ENCODE measurements around the gene SPDYE6. TPM values are rescaled to one million over a fixed set of nuclear protein-coding genes. Genes with fewer than 3 reads are reported as not detected.
A peak's percentile ranks its signal among the peaks of the same experiment; 100 is the strongest.
"Not testable (repeated sequence)": the region's sequence is repeated elsewhere in the genome, so short reads cannot be mapped to it uniquely, and the experiment has no call there.

Gene SPDYE6
- not detected in 2 replicates for total RNA-seq (2014; rRNA removed; shearing (Covaris generic))
- polyA plus RNA-seq (2014; cell fraction: nucleus; rRNA removed): not detected in 2 replicates

DNA sequence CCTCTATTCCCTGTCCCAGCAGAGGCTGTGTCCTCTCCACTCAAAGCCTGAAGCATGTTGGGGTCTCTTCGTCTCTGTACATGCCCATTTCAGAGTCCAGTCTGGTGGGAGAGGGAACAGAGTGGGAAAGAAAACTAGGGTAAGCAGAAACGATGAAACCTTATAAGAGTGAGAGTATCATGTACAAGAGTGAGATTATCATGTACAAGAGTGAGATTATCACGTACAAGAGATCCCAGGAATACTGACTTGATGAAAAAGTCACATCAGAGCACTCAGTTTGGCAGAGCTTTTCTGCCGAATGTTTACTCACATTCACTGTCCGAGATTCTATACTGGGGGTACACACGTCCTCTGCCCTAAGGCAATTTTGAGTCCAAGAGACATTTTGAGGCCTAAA is at the start of gene SPDYE6:
TSS of gene SPDYE6 (minus strand) at position 101 of the 400 bp plus-strand sequence. CDS start 421 bp downstream, outside the sequence.
- DNase-seq (ENCODE audit: extremely low read depth, low read depth): not testable (repeated sequence)

DNA sequence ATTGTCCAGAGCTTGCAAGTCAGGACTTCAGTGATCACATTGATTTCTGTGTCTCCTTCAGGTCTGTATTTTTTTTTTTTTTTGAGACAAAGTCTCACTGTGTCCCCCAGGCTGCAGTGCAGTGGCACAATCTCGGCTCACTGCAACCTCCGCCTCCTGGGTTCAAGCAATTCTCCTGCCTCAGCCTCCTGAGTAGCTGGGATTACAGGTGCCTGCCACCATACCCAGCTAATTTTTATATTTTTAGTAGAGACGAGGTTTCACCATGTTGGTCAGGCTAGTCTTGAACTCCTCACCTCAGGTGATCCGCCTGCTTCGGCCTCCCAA is 48.6 kb upstream of the SPDYE6 start:
- DNase-seq (ENCODE audit: extremely low read depth, low read depth): not testable (repeated sequence)

GRCh38 chr7:102404005-102404861 is 48.0 kb upstream of the SPDYE6 start:
- DNase-seq (ENCODE audit: extremely low read depth, low read depth): peak; percentile 28

DNA sequence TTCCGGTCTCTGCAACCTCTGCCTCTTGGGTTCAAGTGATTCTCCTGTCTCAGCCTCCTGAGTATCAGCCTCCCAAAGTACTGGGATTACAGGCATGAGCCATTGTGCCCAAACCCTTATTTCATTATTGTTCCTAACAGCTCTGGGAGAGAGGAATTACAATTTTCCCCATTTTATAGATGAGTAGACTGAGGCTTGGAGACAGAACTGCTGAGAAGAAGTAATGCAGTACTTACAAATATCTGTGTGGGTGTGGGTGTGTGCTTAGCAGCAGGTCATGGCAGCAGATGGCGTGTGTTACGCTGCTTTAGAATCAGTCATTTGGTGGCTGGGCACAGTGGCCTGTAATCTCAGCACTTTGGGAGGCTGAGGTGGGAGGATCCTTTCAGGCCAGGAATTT is 47.3 kb upstream of the SPDYE6 start:
- DNase-seq (ENCODE audit: extremely low read depth, low read depth): no peak

DNA sequence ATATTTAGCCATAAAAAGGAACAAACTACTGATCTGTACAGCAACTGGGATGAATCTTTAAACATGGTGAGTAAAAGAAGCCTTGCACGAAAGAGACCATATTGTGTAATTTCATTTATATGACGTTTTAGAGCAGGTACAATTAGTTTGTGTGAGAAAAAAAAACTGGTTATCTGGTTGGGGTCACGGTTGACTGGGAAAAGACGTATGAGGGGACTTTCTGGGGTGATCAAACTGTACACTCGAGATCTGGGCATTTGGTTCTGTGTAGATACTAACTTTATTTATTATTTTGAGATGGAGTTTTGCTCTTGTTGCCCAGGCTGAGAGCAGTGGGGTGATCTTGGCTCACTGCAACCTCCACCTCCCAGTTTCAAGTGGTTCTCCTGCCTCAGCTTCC is 44.1 kb upstream of the SPDYE6 start:
- DNase-seq (ENCODE audit: extremely low read depth, low read depth): no peak

GRCh38 chr7:102398543-102398942 is 42.3 kb upstream of the SPDYE6 start:
- DNase-seq (ENCODE audit: extremely low read depth, low read depth): no peak

DNA sequence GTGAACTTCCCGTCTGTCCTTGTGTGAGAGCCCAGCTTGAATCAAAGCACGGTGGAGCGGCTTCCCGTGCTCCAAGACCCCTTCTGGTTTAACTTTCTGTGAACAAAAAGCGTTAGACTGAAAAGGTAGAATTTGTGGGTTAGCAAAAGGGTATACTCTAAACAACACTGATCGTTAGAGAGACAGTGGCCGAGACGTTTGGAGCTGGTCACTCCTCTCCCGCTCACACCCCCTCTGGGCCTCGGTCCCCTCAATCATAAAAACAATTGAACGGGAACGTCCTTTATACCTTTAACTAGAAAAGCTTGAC is 40.4 kb upstream of the SPDYE6 start:
- no peak for DNase-seq (ENCODE audit: extremely low read depth, low read depth)

DNA sequence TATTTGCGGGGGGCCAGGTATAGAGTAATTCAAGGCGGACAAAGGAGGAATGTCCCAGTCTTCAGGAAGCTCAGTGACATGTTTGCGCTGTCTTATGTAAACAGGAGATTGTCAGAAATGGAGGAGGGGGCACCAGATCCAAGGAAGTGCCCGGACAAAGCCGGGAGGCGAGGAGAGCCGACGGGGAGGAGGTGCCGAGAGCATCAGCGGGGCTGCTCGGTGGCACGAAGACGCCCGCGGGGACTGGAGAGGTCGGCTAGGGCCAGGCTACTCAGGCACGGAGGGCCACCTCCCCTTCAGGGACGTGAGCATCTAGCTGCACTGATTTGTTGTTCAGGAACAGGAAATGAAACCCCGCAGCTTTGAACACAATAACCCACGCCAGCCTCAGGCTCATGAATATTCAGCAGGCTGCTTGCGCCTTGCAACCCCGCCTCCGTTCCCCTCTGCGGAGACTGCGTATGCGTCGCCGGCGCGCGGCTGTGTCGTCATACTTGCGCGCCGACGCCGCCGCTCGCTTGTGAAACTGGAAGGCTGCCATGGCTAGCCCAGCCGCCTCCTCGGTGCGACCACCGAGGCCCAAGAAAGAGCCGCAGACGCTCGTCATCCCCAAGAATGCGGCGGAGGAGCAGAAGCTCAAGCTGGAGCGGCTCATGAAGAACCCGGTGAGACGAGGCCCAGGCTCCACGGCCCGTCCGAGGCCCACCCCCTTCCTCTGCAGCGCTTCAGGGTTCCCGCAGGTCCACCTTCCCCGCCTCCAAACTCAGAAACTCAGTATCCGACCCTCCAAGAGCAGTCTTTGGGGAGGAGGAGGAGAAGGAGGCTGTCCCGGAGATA is 39.8 kb upstream of the SPDYE6 start, which contains the start of gene PRKRIP1:
TSS of gene PRKRIP1 (plus strand) at position 491 of the 837 bp plus-strand sequence. CDS start at position 540, 49 bp downstream.
- DNase-seq (ENCODE audit: extremely low read depth, low read depth): peak; percentile 82

- DNase-seq (ENCODE audit: extremely low read depth, low read depth): no peak
These were observed 39.3 kb upstream of the SPDYE6 start for GRCh38 chr7:102395592-102395872.

- no peak for DNase-seq (ENCODE audit: extremely low read depth, low read depth)
These were observed 37.2 kb upstream of the SPDYE6 start for GRCh38 chr7:102393467-102393866.

DNA sequence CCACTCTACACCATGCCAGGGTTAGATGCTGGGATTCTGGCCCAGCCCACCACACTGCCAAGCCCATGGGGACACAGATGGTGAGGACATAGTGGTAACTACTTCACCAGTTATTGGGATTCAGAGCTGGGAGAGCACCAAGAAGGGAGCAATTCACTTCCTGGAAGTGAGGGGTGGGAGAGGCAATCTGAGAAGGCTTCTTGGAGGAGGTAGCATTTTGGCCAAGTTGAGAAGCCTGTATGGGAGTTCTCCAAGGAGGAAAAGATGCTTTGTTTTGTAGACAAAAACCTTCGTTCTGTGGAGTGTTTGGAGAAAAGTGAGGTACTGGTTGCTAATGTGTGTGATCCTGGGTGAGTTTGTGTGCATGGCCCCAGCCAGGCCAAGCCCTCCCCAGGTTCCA is 36.1 kb upstream of the SPDYE6 start:
- no peak for DNase-seq (ENCODE audit: extremely low read depth, low read depth)

- DNase-seq (ENCODE audit: extremely low read depth, low read depth): peak; percentile 83
These were observed 34.6 kb upstream of the SPDYE6 start for GRCh38 chr7:102390697-102391484.

DNA sequence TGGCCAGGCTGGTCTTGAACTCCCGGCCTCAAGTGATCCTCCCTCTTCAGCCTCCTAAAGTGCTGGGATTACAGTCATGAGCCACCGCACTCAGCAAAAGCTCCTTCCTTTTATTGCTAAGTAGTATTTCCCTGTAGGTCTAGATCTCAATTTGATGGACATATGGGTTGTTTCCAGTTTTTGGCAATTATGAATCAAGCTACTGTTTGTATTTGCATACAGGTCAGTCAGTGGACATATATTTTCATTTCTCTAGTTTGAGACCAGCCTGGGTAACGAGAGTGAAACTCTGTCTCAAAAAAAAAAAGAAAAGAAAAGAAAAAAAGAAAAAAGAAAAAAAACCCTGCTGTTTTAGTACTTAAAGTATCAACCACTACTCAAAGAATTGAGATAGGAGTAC is 33.6 kb upstream of the SPDYE6 start:
- DNase-seq (ENCODE audit: extremely low read depth, low read depth): no peak

DNA sequence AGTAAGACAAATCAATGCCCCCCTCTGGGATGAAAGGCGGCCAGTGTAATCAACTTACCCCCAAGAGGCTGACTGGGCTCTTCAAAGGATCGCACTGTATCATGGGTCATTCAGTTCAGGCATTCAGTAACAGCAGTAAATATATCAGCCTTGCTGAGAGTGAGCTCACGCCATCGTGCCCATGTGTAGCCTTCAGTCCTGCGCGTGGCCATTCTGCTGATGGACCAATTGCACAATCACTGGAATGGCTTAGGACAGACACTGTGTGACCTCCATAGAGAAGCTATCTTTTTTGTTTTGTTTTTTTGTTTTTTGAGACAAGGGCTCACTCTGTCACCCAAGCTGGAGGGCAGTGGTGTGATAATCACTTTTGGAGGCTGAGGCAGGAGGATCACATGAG is 30.8 kb upstream of the SPDYE6 start:
- no peak for DNase-seq (ENCODE audit: extremely low read depth, low read depth)

DNA sequence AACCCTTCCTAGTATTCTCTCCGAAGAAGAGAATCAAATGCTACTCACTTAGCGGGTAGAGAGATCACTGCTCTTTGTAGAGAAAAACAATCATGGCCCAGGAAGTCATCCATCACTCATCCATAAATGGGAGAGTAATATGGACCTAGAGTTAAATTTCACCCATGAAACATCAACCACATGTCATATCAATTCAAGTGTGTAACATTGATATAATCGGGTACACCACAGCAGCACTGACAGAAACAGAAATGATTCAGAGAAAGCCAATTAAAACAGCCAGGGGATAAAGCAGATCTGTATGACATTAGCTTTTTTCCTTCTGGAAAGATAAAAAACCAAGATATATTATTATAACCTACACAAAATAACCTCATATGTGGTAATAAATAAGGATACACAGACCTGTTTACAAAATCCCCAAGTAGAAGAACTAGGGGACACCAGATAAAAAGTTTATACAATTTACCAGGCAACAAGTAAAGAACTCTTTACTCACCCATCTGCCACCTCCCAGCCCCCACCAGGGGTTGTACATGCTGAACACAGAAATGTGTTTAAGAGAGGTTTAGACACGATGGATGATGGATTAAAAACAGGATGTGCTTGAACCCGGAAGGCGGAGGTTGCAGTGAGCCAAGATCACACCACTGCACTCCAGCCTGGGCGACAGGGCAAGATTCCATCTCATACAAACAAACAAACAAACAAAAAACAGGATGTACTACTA is 25.6 kb upstream of the SPDYE6 start:
- DNase-seq (ENCODE audit: extremely low read depth, low read depth): not testable (repeated sequence)

DNA sequence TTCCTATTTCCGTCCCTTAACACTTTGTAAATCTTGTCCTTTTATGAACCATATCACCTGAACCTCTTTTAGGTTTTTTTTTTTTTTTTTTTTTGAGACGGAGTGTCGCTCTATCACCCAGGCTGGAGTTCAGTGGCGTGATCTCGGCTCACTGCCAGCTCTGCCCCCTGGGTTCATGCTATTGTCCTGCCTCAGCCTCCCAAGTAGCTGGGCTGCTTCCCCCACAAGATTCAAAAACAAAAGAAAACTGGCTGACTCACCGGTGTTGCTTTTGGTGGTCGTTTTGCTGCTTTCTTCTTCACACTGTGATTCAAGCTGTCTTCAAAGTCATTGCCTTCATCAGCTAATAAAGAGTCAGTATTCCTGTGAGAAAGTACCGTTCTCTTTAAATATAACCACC is 24.6 kb upstream of the SPDYE6 start:
- DNase-seq (ENCODE audit: extremely low read depth, low read depth): not testable (repeated sequence)

DNA sequence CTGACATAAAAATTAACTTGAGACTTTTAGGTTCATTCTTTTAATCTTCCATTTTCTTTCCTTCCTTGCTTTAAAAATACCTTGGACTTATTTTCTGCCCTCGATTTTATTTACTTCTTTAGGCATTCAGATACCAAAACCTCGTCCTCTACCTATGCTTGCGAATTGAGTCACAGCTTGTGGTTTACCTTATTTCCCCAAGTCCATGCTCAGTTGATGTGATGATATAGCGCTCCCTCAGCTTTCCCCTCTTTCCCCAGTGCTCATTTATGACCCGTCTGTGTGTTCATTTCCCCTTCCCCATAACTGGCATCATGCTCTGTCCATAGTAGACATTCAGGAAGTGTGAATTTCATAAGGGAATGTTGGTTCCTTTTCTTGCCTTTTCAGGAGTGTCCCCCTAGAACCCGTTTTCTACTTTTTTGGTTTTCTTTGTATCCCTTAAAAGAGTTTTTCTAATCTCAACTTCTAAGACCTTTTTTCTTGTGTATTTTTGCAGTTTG is 20.8 kb upstream of the SPDYE6 start:
- no peak for DNase-seq (ENCODE audit: extremely low read depth, low read depth)

DNA sequence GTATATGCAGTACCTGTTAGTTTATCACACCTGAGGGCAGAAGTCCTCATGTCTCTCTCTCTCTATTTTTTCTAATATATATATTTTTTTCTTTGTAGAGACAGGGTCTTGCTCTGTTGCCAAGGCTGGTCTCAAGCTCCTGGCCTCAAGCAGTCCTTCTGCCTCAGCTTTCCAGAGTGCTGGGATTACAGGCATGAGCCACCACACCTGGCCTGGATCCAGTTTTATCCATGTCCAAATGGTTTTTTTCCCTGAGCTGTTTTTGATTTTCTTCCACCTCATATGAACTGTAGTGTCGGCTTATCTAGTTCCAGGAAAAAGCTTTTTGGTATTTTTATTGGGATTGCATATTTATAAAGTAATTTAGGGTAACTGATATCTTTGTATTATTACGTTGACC is 16.6 kb upstream of the SPDYE6 start:
- not testable (repeated sequence) for DNase-seq (ENCODE audit: extremely low read depth, low read depth)

DNA sequence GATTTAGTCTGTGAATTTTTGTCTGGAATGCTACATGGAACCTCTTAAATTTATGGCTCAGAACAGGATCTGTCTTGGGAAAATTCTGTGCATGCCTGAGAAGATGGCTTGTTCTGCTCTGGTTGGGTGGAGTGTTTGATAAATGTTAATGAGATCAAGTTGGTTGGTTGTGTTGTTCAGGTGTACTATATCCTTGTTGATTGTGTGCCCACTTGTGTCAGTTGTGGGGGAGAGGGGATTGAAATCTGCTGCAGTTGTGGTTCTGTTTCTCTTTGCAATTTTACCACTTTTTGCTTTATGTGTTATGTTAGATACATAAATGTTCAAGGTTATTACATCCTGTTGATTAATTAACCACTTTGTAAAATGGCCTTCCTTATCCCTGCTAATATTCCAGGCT is 13.8 kb upstream of the SPDYE6 start:
- not testable (repeated sequence) for DNase-seq (ENCODE audit: extremely low read depth, low read depth)

GRCh38 chr7:102365390-102365789 is 9.1 kb upstream of the SPDYE6 start:
- DNase-seq (ENCODE audit: extremely low read depth, low read depth): not testable (repeated sequence)
